Memory B cell (primary cell): ENCODE results near the gene SDK1.

Source experiments
- ATAC-seq: fragments of 150-1000 bp; cut with Tn5 transposase; 2 replicates; pipeline ENCODE4 v1.10.0; 2021; ENCODE audit warnings: low read depth, mild to moderate bottlenecking, moderate library complexity
- DNase-seq, 2 donors: peaks; one replicate each; pipeline ENCODE4 v3.0.0; 2022; ENCODE audit warnings: low spot score in 2 of 2
- H3K27ac Mint-ChIP-seq: one replicate; pipeline ENCODE4 v1.8.0; 2022; ENCODE audit warnings: mild to moderate bottlenecking, moderate library complexity, mixed read lengths
- H3K27me3 Mint-ChIP-seq: one replicate; pipeline ENCODE4 v1.8.0; 2022; ENCODE audit warnings: mixed read lengths
- H3K36me3 Mint-ChIP-seq: one replicate; pipeline ENCODE4 v1.8.0; 2022; ENCODE audit warnings: mild to moderate bottlenecking, mixed read lengths
- H3K4me1 Mint-ChIP-seq: one replicate; pipeline ENCODE4 v1.8.0; 2022; ENCODE audit warnings: mixed read lengths
- H3K4me3 Mint-ChIP-seq: one replicate; pipeline ENCODE4 v1.8.0; 2022; ENCODE audit warnings: mild to moderate bottlenecking, moderate library complexity, mixed read lengths
- H3K9me3 Mint-ChIP-seq: one replicate; pipeline ENCODE4 v1.8.0; 2022; ENCODE audit warnings: mixed read lengths

SDK1 gene

GRCh38 chr7:4202154-4202736 is 901.2 kb downstream of the SDK1 start:
- ATAC-seq (no peak), DNase-seq (no peak)
- H3K9me3 Mint-ChIP-seq = no peaks in the 10 kb centered on the region
- no peaks in the 10 kb centered on the region for H3K4me1 Mint-ChIP-seq
- H3K36me3 Mint-ChIP-seq = no peaks in the 10 kb centered on the region
- no peak overlapping the region for H3K27ac Mint-ChIP-seq
- no peaks in the 10 kb centered on the region for H3K27me3 Mint-ChIP-seq
- no peak overlapping the region for H3K4me3 Mint-ChIP-seq

GRCh38 chr7:4202954-4203353 is 901.9 kb downstream of the SDK1 start:
- DNase-seq (no peak), ATAC-seq (no peak)
- no peaks in the 10 kb centered on the region for H3K4me1 Mint-ChIP-seq
- H3K9me3 Mint-ChIP-seq = no peaks in the 10 kb centered on the region
- H3K27me3 Mint-ChIP-seq = no peaks in the 10 kb centered on the region
- no peaks in the 10 kb centered on the region for H3K36me3 Mint-ChIP-seq
- no peak overlapping the region for H3K4me3 Mint-ChIP-seq
- H3K27ac Mint-ChIP-seq = no peak overlapping the region

GRCh38 chr7:4203626-4204512 is 902.8 kb downstream of the SDK1 start:
- Mint-ChIP-seq H3K4me1 (no peaks in the 10 kb centered on the region), H3K4me3 (no peak overlapping the region), H3K36me3 (no peaks in the 10 kb centered on the region), H3K27ac (no peak overlapping the region), H3K9me3 (no peaks in the 10 kb centered on the region), H3K27me3 (no peaks in the 10 kb centered on the region)
- DNase-seq = no peak
- no peak for ATAC-seq

- H3K4me1 Mint-ChIP-seq = no peaks in the 10 kb centered on the region
- no peak overlapping the region for H3K4me3 Mint-ChIP-seq
- DNase-seq (no peak), ATAC-seq (no peak)
- no peak overlapping the region for H3K27ac Mint-ChIP-seq
- H3K9me3 Mint-ChIP-seq = no peaks in the 10 kb centered on the region
- no peaks in the 10 kb centered on the region for H3K36me3 Mint-ChIP-seq
- no peaks in the 10 kb centered on the region for H3K27me3 Mint-ChIP-seq
Observed at GRCh38 chr7:4204513-4205165, 903.6 kb downstream of the SDK1 start.

- H3K9me3 Mint-ChIP-seq = no peaks in the 10 kb centered on the region
- no peak for DNase-seq
- H3K36me3 Mint-ChIP-seq = no peaks in the 10 kb centered on the region
- no peaks in the 10 kb centered on the region for H3K27me3 Mint-ChIP-seq
- no peak for ATAC-seq
- H3K27ac Mint-ChIP-seq = no peak overlapping the region
- no peak overlapping the region for H3K4me3 Mint-ChIP-seq
- no peaks in the 10 kb centered on the region for H3K4me1 Mint-ChIP-seq
Observed at GRCh38 chr7:4205828-4206227, 904.8 kb downstream of the SDK1 start.

- H3K4me3 Mint-ChIP-seq = no peak overlapping the region
- H3K36me3 Mint-ChIP-seq = no peaks in the 10 kb centered on the region
- DNase-seq (no peak), ATAC-seq (no peak)
- no peak overlapping the region for H3K27ac Mint-ChIP-seq
- no peaks in the 10 kb centered on the region for H3K27me3 Mint-ChIP-seq
- no peaks in the 10 kb centered on the region for H3K4me1 Mint-ChIP-seq
- H3K9me3 Mint-ChIP-seq = no peaks in the 10 kb centered on the region
Observed at GRCh38 chr7:4207011-4207410, 906.0 kb downstream of the SDK1 start.

- Mint-ChIP-seq H3K9me3 (no peaks in the 10 kb centered on the region), H3K4me1 (no peaks in the 10 kb centered on the region), H3K4me3 (no peak overlapping the region), H3K36me3 (no peaks in the 10 kb centered on the region), H3K27me3 (no peaks in the 10 kb centered on the region), H3K27ac (no peak overlapping the region)
- ATAC-seq (no peak), DNase-seq (no peak)
Observed at GRCh38 chr7:4208086-4208485, 907.0 kb downstream of the SDK1 start.

- no peak for ATAC-seq
Observed at GRCh38 chr7:4208586-4208985, 907.5 kb downstream of the SDK1 start.

GRCh38 chr7:4209126-4209525 is 908.1 kb downstream of the SDK1 start:
- no peaks in the 10 kb centered on the region for H3K36me3 Mint-ChIP-seq
- no peak overlapping the region for H3K27ac Mint-ChIP-seq
- H3K4me3 Mint-ChIP-seq = no peak overlapping the region
- H3K4me1 Mint-ChIP-seq = no peaks in the 10 kb centered on the region
- H3K27me3 Mint-ChIP-seq = no peaks in the 10 kb centered on the region
- ATAC-seq = no peak
- H3K9me3 Mint-ChIP-seq = no peaks in the 10 kb centered on the region
- no peak for DNase-seq

More at GRCh38 chr7:4208586-4208985, 907.5 kb downstream of the SDK1 start:
- DNase-seq = no peak
- Mint-ChIP-seq H3K4me3 (no peak overlapping the region), H3K4me1 (no peaks in the 10 kb centered on the region), H3K9me3 (no peaks in the 10 kb centered on the region), H3K27me3 (no peaks in the 10 kb centered on the region), H3K27ac (no peak overlapping the region), H3K36me3 (no peaks in the 10 kb centered on the region)

GRCh38 chr7:4209966-4210365 is 908.9 kb downstream of the SDK1 start:
- DNase-seq (no peak), ATAC-seq (no peak)
- no peak overlapping the region for H3K4me3 Mint-ChIP-seq
- H3K27ac Mint-ChIP-seq = no peak overlapping the region
- no peaks in the 10 kb centered on the region for H3K27me3 Mint-ChIP-seq
- no peaks in the 10 kb centered on the region for H3K4me1 Mint-ChIP-seq
- H3K36me3 Mint-ChIP-seq = no peaks in the 10 kb centered on the region
- H3K9me3 Mint-ChIP-seq = no peaks in the 10 kb centered on the region

- H3K4me1 Mint-ChIP-seq = no peaks in the 10 kb centered on the region
- no peaks in the 10 kb centered on the region for H3K27me3 Mint-ChIP-seq
Observed at GRCh38 chr7:4210821-4211220, 909.8 kb downstream of the SDK1 start.

GRCh38 chr7:4211261-4211660 is 910.2 kb downstream of the SDK1 start:
- Mint-ChIP-seq H3K27ac (no peak overlapping the region), H3K27me3 (no peaks in the 10 kb centered on the region), H3K4me1 (no peaks in the 10 kb centered on the region), H3K9me3 (no peaks in the 10 kb centered on the region), H3K4me3 (no peak overlapping the region), H3K36me3 (no peaks in the 10 kb centered on the region)
- DNase-seq = no peak
- ATAC-seq = no peak

More at GRCh38 chr7:4210821-4211220, 909.8 kb downstream of the SDK1 start:
- no peaks in the 10 kb centered on the region for H3K36me3 Mint-ChIP-seq
- H3K9me3 Mint-ChIP-seq = no peaks in the 10 kb centered on the region
- no peak for ATAC-seq
- no peak overlapping the region for H3K27ac Mint-ChIP-seq
- no peak for DNase-seq
- no peak overlapping the region for H3K4me3 Mint-ChIP-seq

GRCh38 chr7:4212376-4212775 is 911.3 kb downstream of the SDK1 start:
- DNase-seq (no peak), ATAC-seq (no peak)
- no peaks in the 10 kb centered on the region for H3K9me3 Mint-ChIP-seq
- no peaks in the 10 kb centered on the region for H3K4me1 Mint-ChIP-seq
- H3K27me3 Mint-ChIP-seq = no peaks in the 10 kb centered on the region
- no peaks in the 10 kb centered on the region for H3K36me3 Mint-ChIP-seq
- H3K4me3 Mint-ChIP-seq = no peak overlapping the region
- H3K27ac Mint-ChIP-seq = no peak overlapping the region

GRCh38 chr7:4214291-4215155 is 913.5 kb downstream of the SDK1 start:
- no peaks in the 10 kb centered on the region for H3K36me3 Mint-ChIP-seq
- no peak overlapping the region for H3K4me3 Mint-ChIP-seq
- no peak overlapping the region for H3K27ac Mint-ChIP-seq
- H3K9me3 Mint-ChIP-seq = peaks cover 3% of the 10 kb centered on the region
- no peaks in the 10 kb centered on the region for H3K27me3 Mint-ChIP-seq
- DNase-seq = no peak
- no peak for ATAC-seq
- no peaks in the 10 kb centered on the region for H3K4me1 Mint-ChIP-seq
